ENCODE results near the gene ALG8.
"Not testable (repeated sequence)": the region's sequence is repeated elsewhere in the genome, so short reads cannot be mapped to it uniquely, and the experiment has no call there.

Gene ALG8

GRCh38 chr11:78112582-78113275, 26.7 kb downstream of the ALG8 start:
- no peak overlapping the region for H3K9ac ChIP-seq (ENCODE audit: low read length)
- no peak overlapping the region for H3K27ac ChIP-seq (ENCODE audit: low read depth, low read length)
- no peak overlapping the region for H3K4me3 ChIP-seq (ENCODE audit: low read length)
- peaks cover 3% of the 10 kb centered on the region for H3K36me3 ChIP-seq (ENCODE audit: control insufficient read depth, insufficient read depth, low read length)
- H3K27me3 ChIP-seq (ENCODE audit: control insufficient read depth, insufficient read depth, low read length), result no peaks in the 10 kb centered on the region
- H3K4me1 ChIP-seq (ENCODE audit: control insufficient read depth, insufficient read depth, low read length), result no peaks in the 10 kb centered on the region

GRCh38 chr11:78111298-78111697, 28.1 kb downstream of the ALG8 start:
- Histone ChIP-seq H3K4me1 (ENCODE audit: control insufficient read depth, insufficient read depth, low read length) (no peaks in the 10 kb centered on the region), H3K27ac (ENCODE audit: low read depth, low read length) (no peak overlapping the region), H3K27me3 (ENCODE audit: control insufficient read depth, insufficient read depth, low read length) (no peaks in the 10 kb centered on the region), H3K36me3 (ENCODE audit: control insufficient read depth, insufficient read depth, low read length) (peaks cover 3% of the 10 kb centered on the region), H3K9ac (ENCODE audit: low read length) (no peak overlapping the region), H3K4me3 (ENCODE audit: low read length) (no peak overlapping the region)

DNA sequence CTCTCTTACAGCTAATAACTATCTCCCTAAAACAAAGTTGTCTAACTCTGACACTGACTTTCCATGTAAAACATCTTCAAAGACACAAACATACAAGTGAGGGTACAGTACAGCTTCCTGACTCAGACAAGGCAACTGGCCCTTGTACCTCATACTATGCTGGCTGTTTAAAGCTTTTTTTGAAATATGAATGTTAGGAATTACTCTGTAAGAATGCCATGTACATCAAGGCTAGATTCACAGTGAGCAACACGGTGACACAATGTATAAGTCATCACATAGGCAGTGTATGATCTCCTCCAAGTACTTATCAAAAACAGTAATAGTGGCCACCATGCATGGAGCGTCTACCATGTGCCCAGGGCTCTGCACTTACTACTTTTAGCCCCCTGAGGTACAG, 28.6 kb downstream of the ALG8 start:
- H3K27ac ChIP-seq (ENCODE audit: low read depth, low read length), result no peak overlapping the region
- H3K4me1 ChIP-seq (ENCODE audit: control insufficient read depth, insufficient read depth, low read length), result no peaks in the 10 kb centered on the region
- H3K9ac ChIP-seq (ENCODE audit: low read length), result no peak overlapping the region
- H3K36me3 ChIP-seq (ENCODE audit: control insufficient read depth, insufficient read depth, low read length), result peaks cover 3% of the 10 kb centered on the region
- H3K27me3 ChIP-seq (ENCODE audit: control insufficient read depth, insufficient read depth, low read length), result no peaks in the 10 kb centered on the region
- no peak overlapping the region for H3K4me3 ChIP-seq (ENCODE audit: low read length)

GRCh38 chr11:78110351-78110750, 29.1 kb downstream of the ALG8 start:
- Histone ChIP-seq H3K4me3 (ENCODE audit: low read length) (no peak overlapping the region), H3K27me3 (ENCODE audit: control insufficient read depth, insufficient read depth, low read length) (no peaks in the 10 kb centered on the region), H3K4me1 (ENCODE audit: control insufficient read depth, insufficient read depth, low read length) (no peaks in the 10 kb centered on the region), H3K27ac (ENCODE audit: low read depth, low read length) (no peak overlapping the region), H3K36me3 (ENCODE audit: control insufficient read depth, insufficient read depth, low read length) (peaks cover 3% of the 10 kb centered on the region), H3K9ac (ENCODE audit: low read length) (no peak overlapping the region)

- Histone ChIP-seq H3K4me3 (ENCODE audit: low read length) (no peak overlapping the region), H3K27me3 (ENCODE audit: control insufficient read depth, insufficient read depth, low read length) (no peaks in the 10 kb centered on the region), H3K27ac (ENCODE audit: low read depth, low read length) (no peak overlapping the region), H3K36me3 (ENCODE audit: control insufficient read depth, insufficient read depth, low read length) (peaks cover 3% of the 10 kb centered on the region), H3K9ac (ENCODE audit: low read length) (no peak overlapping the region), H3K4me1 (ENCODE audit: control insufficient read depth, insufficient read depth, low read length) (no peaks in the 10 kb centered on the region)
Observed at GRCh38 chr11:78109081-78110015, 30.1 kb downstream of the ALG8 start.

- no peaks in the 10 kb centered on the region for H3K27me3 ChIP-seq (ENCODE audit: control insufficient read depth, insufficient read depth, low read length)
- H3K27ac ChIP-seq (ENCODE audit: low read depth, low read length), result no peak overlapping the region
- no peak overlapping the region for H3K9ac ChIP-seq (ENCODE audit: low read length)
- no peak overlapping the region for H3K4me3 ChIP-seq (ENCODE audit: low read length)
- H3K4me1 ChIP-seq (ENCODE audit: control insufficient read depth, insufficient read depth, low read length), result no peaks in the 10 kb centered on the region
- H3K36me3 ChIP-seq (ENCODE audit: control insufficient read depth, insufficient read depth, low read length), result no peaks in the 10 kb centered on the region
Observed at GRCh38 chr11:78100676-78101472, 38.6 kb downstream of the ALG8 start.

DNA sequence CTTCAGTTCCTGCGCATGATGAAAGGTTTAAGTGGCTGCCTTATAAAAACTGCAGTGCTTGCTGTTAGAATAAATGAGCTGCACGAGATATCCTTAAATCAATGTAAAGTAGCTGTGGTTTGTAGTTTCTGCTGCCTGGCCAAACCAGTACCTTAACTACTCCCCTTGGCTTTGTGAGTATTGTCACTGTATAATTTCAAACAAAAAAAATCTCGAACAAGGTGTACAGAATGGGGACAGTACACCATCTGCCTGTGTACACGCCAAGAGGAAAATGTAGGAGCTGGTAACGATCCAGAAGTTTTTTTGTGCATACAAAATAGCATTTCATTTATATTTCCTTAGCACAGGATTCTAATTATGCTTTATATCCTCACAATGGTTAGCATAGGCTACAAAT, 39.2 kb downstream of the ALG8 start:
- H3K36me3 ChIP-seq (ENCODE audit: control insufficient read depth, insufficient read depth, low read length), result no peaks in the 10 kb centered on the region
- H3K4me3 ChIP-seq (ENCODE audit: low read length), result no peak overlapping the region
- H3K4me1 ChIP-seq (ENCODE audit: control insufficient read depth, insufficient read depth, low read length), result no peaks in the 10 kb centered on the region
- H3K27ac ChIP-seq (ENCODE audit: low read depth, low read length), result no peak overlapping the region
- no peak overlapping the region for H3K9ac ChIP-seq (ENCODE audit: low read length)
- no peaks in the 10 kb centered on the region for H3K27me3 ChIP-seq (ENCODE audit: control insufficient read depth, insufficient read depth, low read length)

DNA sequence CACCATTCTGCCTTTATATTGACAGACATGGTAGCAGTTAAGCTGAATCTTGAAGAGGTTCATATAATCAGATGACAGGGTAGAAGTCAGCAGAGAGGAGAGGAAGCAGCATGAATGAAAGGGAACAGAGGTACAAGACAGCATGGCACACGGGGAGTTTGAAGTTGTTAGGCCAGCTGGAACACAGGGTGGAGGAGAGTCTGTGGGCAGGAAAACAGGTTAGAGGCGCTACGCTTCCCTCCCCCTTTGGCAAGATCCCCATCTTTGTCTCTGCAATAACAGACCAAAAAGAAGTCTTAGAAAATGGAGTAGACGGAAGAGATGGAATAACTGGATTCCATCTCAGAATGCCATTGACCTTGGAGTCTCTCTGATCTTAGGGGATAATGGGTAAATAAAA, 39.8 kb downstream of the ALG8 start:
- Histone ChIP-seq H3K36me3 (ENCODE audit: control insufficient read depth, insufficient read depth, low read length) (no peaks in the 10 kb centered on the region), H3K4me1 (ENCODE audit: control insufficient read depth, insufficient read depth, low read length) (no peaks in the 10 kb centered on the region), H3K4me3 (ENCODE audit: low read length) (no peak overlapping the region), H3K27ac (ENCODE audit: low read depth, low read length) (no peak overlapping the region), H3K27me3 (ENCODE audit: control insufficient read depth, insufficient read depth, low read length) (no peaks in the 10 kb centered on the region), H3K9ac (ENCODE audit: low read length) (no peak overlapping the region)

DNA sequence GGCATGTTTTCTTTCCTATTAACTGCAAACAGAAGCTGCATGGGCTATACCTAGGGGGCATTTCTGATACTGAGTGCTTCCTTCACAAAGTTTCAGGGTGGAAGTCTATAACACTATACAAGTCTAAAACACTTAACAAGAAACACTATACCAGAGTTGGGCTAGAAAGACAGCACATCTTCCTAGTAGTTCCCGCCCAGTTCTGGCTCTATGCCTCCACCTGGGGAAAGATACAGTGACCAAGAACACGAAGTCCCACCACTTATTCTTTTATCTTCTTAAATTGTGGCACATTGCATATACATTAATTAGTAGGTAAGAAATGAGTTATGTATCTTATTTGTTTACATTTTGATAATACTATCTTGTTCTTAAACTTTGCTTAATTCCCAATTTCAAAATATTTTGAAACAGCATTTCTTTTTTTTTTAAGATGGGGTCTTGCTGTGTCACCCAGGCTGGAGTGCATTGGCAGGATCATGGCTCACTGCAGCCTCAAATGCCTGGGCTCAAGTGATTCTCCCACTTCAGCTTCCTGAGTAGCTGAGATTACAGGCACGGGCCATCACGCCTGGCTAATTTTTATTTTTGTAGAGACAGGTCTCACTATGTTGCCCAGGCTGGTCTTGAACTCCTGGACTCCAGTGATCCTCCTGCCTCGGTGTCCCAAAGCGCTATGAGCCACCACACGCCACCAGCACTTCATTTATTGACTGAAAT, 41.6 kb downstream of the ALG8 start:
- Histone ChIP-seq H3K4me1 (ENCODE audit: control insufficient read depth, insufficient read depth, low read length) (no peaks in the 10 kb centered on the region), H3K9ac (ENCODE audit: low read length) (no peak overlapping the region), H3K36me3 (ENCODE audit: control insufficient read depth, insufficient read depth, low read length) (no peaks in the 10 kb centered on the region), H3K27me3 (ENCODE audit: control insufficient read depth, insufficient read depth, low read length) (no peaks in the 10 kb centered on the region), H3K27ac (ENCODE audit: low read depth, low read length) (no peak overlapping the region), H3K4me3 (ENCODE audit: low read length) (no peak overlapping the region)

GRCh38 chr11:78094250-78094649, 45.2 kb downstream of the ALG8 start:
- H3K27me3 ChIP-seq (ENCODE audit: control insufficient read depth, insufficient read depth, low read length), result no peaks in the 10 kb centered on the region
- H3K27ac ChIP-seq (ENCODE audit: low read depth, low read length), result no peak overlapping the region
- no peaks in the 10 kb centered on the region for H3K4me1 ChIP-seq (ENCODE audit: control insufficient read depth, insufficient read depth, low read length)
- no peak overlapping the region for H3K9ac ChIP-seq (ENCODE audit: low read length)
- H3K36me3 ChIP-seq (ENCODE audit: control insufficient read depth, insufficient read depth, low read length), result no peaks in the 10 kb centered on the region
- H3K4me3 ChIP-seq (ENCODE audit: low read length), result no peak overlapping the region

DNA sequence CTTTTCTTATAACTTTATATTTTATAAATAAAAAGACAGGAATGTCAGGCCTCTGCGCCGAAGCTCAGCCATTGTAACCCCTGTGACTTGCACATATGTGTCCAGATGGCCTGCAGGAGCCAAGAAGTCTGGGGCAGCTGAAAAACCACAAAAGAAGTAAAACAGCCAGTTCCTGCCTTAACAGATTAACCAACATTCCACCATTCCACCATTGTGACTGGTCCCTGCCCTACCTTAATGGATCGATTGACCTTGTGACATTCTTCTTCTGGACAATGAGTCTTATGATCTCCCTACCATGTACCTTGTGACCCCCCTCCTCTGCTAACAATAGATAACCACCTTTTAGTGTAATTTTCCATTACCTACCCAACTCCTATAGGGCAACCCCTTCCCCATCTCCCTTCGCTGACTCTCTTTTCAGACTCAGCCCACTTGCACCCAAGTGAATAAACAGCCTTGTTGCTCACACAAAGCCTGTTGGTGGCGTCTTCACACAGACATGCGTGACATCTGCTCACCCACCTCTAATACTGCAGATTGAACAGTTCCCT, 52.8 kb downstream of the ALG8 start:
- not testable (repeated sequence) for H3K27ac ChIP-seq (ENCODE audit: low read depth, low read length); H3K9ac ChIP-seq (ENCODE audit: low read length); H3K27me3 ChIP-seq (ENCODE audit: control insufficient read depth, insufficient read depth, low read length); H3K4me1 ChIP-seq (ENCODE audit: control insufficient read depth, insufficient read depth, low read length); H3K36me3 ChIP-seq (ENCODE audit: control insufficient read depth, insufficient read depth, low read length); H3K4me3 ChIP-seq (ENCODE audit: low read length)

Measured in rectal smooth muscle tissue (tissue), 1 donor.